GM12874 (cell line): Measurements from ENCODE around the gene TMTC2.

Experiments used
- CTCF ChIP-seq: IDR thresholded peaks from 2 replicates; pipeline ENCODE4 v1.5.1; 2011; ENCODE audit warnings: low read depth, mild to moderate bottlenecking, control low read depth, low read length, moderate library complexity; ENCODE audit not compliant: insufficient read depth

The TMTC2 gene

GRCh38 chr12:82780517-82780916, 93.8 kb downstream of the TMTC2 start:
- TF ChIP-seq CTCF, result no peak

- TF ChIP-seq CTCF, result no peak
Observed at GRCh38 chr12:82781309-82781997, 94.7 kb downstream of the TMTC2 start.

DNA sequence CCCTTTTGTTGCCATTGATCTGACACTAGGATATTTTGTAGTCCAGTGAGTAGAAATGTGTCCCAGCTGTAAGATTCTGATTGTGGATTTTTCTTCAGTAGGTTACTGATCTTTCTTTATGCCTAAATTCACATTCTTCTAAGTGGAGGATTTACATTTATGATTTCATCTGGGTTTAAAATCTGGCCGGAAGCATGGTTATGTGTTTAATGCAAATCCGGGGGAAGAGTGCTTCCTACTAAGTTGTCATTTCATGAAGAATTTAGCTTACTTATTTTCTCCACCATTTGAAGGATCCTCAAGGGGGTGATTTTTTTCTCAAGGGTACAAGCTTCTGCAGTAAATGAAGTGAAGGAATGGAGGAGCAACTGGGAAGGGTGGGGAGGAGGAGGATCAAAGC, 96.7 kb downstream of the TMTC2 start:
- TF ChIP-seq CTCF, result no peak

GRCh38 chr12:82787016-82787415, 100.3 kb downstream of the TMTC2 start:
- no peak for TF ChIP-seq CTCF

DNA sequence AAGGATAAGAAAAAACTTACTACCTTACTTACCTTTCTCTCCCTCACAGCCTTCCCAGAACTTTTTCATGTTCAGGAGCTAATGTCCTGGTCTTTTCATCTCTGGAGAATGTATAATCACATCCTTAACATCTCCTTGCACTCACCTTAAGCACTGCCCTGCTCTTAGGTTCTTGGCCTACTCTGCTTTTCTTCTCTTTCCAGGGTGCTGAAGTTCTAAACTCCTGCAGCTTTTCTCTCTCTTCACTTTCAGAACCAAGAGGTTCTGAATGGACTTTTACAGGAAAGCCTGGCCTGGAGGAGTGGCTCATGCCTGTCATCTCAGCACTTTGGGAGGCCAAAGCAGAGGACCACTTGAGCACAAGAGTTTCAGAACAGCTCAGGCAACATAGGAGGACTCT, 101.9 kb downstream of the TMTC2 start:
- TF ChIP-seq CTCF, result no peak

GRCh38 chr12:82789674-82790073, 103.0 kb downstream of the TMTC2 start:
- no peak for TF ChIP-seq CTCF

DNA sequence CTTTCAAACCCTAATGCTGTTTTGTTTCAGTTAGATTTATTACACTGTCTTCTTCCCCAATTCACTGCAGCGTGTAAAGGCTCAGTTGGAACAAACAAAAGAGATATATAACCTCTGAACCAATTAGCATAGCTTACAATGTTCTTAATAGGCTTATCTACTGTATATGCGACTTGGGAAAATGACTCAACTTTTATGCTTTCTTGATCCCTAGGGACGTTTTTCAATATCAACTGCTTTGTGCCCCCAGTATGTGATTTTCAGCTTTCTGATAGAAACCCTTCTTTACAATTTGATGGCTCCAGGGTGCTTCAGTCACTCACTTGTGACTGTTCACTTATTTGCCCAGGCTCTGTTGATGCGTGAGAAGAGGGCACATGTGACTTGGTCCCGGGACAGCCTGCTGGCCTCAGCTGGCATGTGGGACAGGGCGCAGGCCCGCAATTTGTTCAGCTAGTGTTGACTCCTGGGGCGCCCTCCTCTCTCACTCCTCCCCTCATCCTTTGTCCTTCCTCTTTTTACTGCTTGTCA, 107.1 kb downstream of the TMTC2 start:
- no peak for TF ChIP-seq CTCF

- TF ChIP-seq CTCF, result no peak
Observed at GRCh38 chr12:82797480-82797879, 110.8 kb downstream of the TMTC2 start.
